NCI-H510A treated with DMSO at 0.1 percent for 48 hours (cell line): Measurements from ENCODE around the gene NOB1.
"Not testable (repeated sequence)": the region's sequence is repeated elsewhere in the genome, so short reads cannot be mapped to it uniquely, and the experiment has no call there.

Experiments
- DNase-seq: peaks from one replicate; lab custom pipeline; 2025; lab: John Stamatoyannopoulos, UW

Gene NOB1

GRCh38 chr16:69754469-69755310 lies at the start of gene NOB1:
Gene NOB1 (minus strand): TSS chr16:69754926. CDS start chr16:69754910, 16 bp downstream.
- peak; percentile 96 for DNase-seq

DNA sequence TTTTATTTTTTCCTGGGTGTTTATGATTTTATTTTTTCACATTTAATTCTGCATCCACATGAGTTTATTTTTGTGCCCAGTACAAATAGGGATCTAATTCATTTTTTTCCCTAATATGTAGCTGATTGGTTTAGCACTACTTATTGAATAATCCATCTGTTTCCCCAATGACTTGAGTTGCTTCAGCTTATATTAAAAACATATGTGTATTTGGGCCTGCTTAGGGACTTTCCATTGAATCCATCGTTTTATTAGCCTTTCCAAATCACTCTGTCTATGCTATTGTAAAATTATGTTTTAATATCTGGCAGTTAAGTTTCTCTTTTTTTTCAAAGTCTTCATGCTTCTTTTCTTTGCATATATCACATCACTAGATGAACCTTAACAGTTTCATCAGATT lies 49.6 kb upstream of the NOB1 start:
- no peak for DNase-seq

- DNase-seq = no peak
These were observed 44.9 kb upstream of the NOB1 start for GRCh38 chr16:69799611-69800031.

GRCh38 chr16:69798466-69798865 lies 43.7 kb upstream of the NOB1 start:
- no peak for DNase-seq

GRCh38 chr16:69796285-69797118 lies 41.8 kb upstream of the NOB1 start:
- peak; percentile 32 for DNase-seq

GRCh38 chr16:69794486-69794885 lies 39.8 kb upstream of the NOB1 start:
- no peak for DNase-seq

DNA sequence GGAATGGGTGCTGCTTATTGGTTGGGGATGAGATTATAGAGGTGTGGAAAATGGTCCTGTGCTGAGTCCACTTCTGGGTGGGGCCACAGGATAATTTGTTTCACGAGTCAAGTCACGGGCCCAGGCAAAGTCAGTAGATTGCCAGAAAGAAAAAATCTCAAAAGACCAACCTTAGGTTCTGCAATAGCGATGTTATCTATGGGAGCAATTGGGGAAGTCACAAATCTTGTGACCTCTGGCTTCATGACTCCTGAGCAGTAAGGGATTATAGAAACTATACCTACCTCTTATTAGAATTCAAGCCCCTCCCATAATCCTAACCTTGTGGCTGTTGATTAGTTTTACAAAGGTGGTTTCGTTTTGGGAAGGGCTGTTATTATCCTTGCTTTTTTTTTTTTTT lies 38.8 kb upstream of the NOB1 start:
- DNase-seq = no peak

DNA sequence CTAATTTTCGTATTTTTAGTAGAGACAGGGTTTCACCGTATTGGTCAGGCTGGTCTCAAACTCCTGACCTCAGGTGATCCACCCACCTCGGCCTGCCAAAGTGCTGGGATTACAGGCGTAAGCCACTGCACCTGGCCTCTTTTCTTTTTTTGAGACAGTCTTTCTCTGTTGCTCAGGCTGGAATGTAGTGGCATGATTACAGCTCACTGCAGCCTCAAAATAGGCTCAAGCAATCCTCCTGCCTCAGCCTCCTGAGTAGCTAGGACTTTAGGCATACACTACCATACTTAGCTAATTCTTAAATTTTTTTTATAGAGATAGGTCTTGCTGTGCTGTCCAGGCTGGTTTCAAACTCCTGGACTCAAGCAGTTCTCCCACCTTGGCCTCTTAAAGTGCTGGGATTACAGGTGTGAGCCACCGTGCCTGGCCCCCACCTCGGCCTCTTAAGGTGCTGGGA lies 36.7 kb upstream of the NOB1 start:
- not testable (repeated sequence) for DNase-seq

DNA sequence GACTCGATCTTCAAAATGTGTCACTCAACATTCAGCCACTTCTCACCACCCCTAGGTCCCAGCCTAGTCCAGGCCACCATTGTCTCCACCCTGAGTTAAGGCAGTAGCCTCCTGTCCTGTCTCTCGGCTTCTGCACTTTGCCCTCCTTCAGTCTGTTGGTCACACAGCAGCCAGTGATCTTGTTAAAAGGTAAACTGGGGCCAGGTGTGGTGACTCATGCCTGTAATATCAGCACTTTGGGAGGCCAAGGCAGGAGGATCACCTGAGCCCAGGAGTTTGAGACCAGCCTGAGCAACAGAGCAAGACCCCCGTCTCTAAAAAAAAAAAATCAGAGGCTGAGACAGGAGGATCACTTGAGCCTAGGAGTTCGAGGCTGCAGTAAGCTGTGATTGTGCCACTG lies 33.2 kb upstream of the NOB1 start:
- no peak for DNase-seq

- no peak for DNase-seq
These were observed 29.9 kb upstream of the NOB1 start for GRCh38 chr16:69784586-69784985.

- DNase-seq = no peak
These were observed 26.4 kb upstream of the NOB1 start for GRCh38 chr16:69781118-69781517.

GRCh38 chr16:69779724-69780123 lies 25.0 kb upstream of the NOB1 start:
- DNase-seq = no peak

- no peak for DNase-seq
These were observed 20.8 kb upstream of the NOB1 start for GRCh38 chr16:69775563-69775962.

- DNase-seq = no peak
These were observed 18.7 kb upstream of the NOB1 start for GRCh38 chr16:69773260-69773947.

- DNase-seq = no peak
These were observed 16.9 kb upstream of the NOB1 start for GRCh38 chr16:69771651-69771967.

GRCh38 chr16:69769404-69769803 lies 14.7 kb upstream of the NOB1 start:
- no peak for DNase-seq

DNA sequence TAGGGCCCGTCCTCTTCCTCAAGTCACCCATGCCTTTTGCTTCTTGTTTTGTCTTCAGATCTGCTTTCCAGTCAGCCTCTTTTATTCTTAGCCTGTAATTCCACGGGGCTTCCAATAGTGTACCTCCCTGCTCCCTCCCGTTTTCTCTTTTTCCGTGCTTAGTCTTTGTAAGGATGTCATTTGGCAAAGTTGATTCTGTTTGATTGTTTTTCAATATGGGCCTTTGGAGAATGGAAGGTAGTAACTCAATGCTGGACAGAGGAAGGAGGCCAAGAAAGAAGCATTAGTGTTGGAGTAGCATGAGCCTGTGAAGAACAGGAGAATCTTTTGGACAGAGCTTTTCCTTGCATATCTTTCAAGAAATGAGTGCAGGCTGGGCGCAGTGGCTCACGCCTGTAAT lies 13.9 kb upstream of the NOB1 start:
- DNase-seq = no peak

- DNase-seq = no peak
These were observed 12.9 kb upstream of the NOB1 start for GRCh38 chr16:69767459-69768229.

- DNase-seq = no peak
These were observed 8.8 kb upstream of the NOB1 start for GRCh38 chr16:69763599-69763942.

- DNase-seq = peak; percentile 9
These were observed 8.3 kb upstream of the NOB1 start for GRCh38 chr16:69762814-69763598.
